Measurements from ENCODE around the gene MS4A13.
"Not testable (repeated sequence)": the region's sequence is repeated elsewhere in the genome, so short reads cannot be mapped to it uniquely, and the experiment has no call there.

DNA sequence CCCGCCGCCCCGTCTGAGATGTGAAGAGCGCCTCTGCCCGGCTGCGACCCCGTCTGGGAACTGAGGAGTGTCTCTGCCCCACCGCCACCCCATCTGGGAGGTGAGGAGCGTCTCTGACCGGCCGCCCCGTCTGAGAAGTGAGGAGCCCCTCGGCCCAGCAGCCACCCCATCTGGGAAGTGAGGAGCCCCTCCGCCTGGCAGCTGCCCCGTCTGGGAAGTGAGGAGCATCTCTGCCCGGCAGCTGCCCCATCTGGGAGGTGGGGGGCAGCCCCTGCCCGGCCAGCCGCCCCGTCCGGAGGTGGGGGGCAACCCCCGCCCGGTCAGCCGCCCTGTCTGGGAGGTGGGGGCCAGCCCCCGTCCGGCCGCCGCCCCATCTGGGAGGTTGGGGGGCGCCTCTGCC lies 5.0 kb upstream of the MS4A13 start:
- not testable (repeated sequence) for TF ChIP-seq EZH2phosphoT487 (IDR thresholded peaks at IDR 0.05; ENCODE audit: insufficient read depth, low read depth); EZH2 (IDR thresholded peaks at IDR 0.05; ENCODE audit: insufficient read depth, poor library complexity, severe bottlenecking)

Measured in GM23248 (cell line).